Thoracic aorta (tissue), 2 donors: ENCODE data around the gene ARHGEF11. TPM values are rescaled to one million over a fixed set of nuclear protein-coding genes. Genes with fewer than 3 reads are reported as not detected.
A peak's percentile ranks its signal among the peaks of the same experiment; 100 is the strongest.

Experiments
- ATAC-seq: fragments of 150-250 bp; one replicate; pipeline ENCODE4 v1.8.0; 2017; ENCODE audit warnings: low read depth; ENCODE audit not compliant: insufficient number of reproducible peaks, low FRiP score
- DNase-seq: peaks from one replicate; pipeline ENCODE4 v3.0.0-alpha.2; 2020; ENCODE audit warnings: low spot score
- H3K27ac ChIP-seq, 2 donors: fragments of 200-600 bp; sonication (generic); 1 replicate in 1 of 2; 2 replicates in 1 of 2; pipeline ENCODE4 v1.5.1; 2016; ENCODE audit warnings: mild to moderate bottlenecking in 2 of 2, moderate library complexity in 2 of 2
- H3K27me3 ChIP-seq: fragments of 200-600 bp; sonication (generic); replicated peaks from 2 replicates; pipeline ENCODE4 v1.6.0; 2016; ENCODE audit warnings: mild to moderate bottlenecking; ENCODE audit not compliant: insufficient read depth
- H3K36me3 ChIP-seq: fragments of 200-600 bp; sonication (generic); one replicate; pipeline ENCODE4 v1.5.1; 2016
- H3K4me1 ChIP-seq, 2 donors: fragments of 200-600 bp; sonication (generic); 1 replicate in 1 of 2; 2 replicates in 1 of 2; pipeline versions ENCODE4 v1.5.1 to v1.6.0; 2016; ENCODE audit warnings: low read depth in 2 of 2, mild to moderate bottlenecking in 1 of 2; ENCODE audit not compliant: control insufficient read depth in 1 of 2
- H3K4me3 ChIP-seq: fragments of 200-600 bp; sonication (generic); 2 replicates; pipeline ENCODE4 v1.5.1; 2016; ENCODE audit warnings: mild to moderate bottlenecking
- H3K9me3 ChIP-seq: fragments of 200-600 bp; sonication (generic); 2 replicates; pipeline ENCODE4 v1.5.1; 2016
- total RNA-seq, 2 donors: library from RNA; depleted of rRNA; stranded (reverse); fragments of >200 nt; gene quantifications; one replicate each; pipeline versions ENCODE4 v1.1.0 to v1.2.3, GENCODE V29; 2016
- TF ChIP-seq, protein P1 (sequence below): fragments of 200-600 bp; sonication (generic); IDR thresholded peaks from one replicate; pipeline ENCODE4 v1.5.1; 2019; ENCODE audit warnings: antibody characterized with exemption

ARHGEF11 gene
- total RNA-seq, 2 donors from 2014 or later: 40.3 to 40.6 TPM

DNA sequence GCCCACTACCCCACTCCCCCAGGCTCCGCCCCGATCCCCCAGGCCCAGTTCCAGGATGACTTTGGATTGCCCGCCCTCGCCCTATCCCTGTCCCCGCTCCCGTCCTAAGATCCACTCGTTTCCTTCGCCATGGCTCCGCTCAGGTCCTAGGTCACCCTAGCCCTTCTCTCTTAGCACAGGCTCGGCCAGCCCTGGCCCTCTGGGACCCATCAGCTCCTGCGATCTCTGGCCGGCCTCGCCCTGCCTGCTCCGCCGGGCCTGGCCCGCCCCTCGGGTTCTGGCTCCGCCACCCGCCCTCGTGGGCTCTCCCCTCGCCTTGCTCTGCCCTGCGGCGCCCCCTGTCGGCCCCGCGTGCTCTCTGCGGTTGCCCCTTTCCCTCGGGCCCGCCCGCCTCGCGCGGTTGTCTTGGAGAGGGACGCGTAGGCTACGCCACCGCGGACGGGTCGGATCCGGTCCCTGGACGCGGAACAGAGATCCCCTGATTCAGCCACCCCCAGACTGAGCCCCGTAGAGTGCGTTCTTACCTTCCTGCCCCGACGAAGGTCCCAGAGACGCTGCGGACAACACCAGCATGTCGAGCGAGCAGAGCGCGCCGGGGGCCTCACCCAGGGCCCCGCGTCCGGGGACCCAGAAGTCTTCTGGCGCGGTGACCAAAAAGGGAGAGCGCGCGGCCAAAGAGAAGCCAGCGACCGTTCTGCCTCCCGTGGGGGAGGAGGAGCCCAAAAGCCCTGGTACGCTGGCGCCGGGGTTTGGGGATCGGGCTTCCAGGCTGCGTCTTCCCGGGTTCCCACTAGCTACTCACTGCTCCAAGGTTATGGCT, 125.1 kb downstream of the ARHGEF11 start, which contains the start of gene LRRC71:
LRRC71 (plus strand) TSS at position 400 of the 820 bp plus-strand sequence; CDS start at position 572, 172 bp downstream.
- ATAC-seq (no peak), DNase-seq (no peak)
- no peaks in the 10 kb centered on the region for H3K9me3 ChIP-seq
- peaks cover 4% of the 10 kb centered on the region for H3K27me3 ChIP-seq
- H3K27ac ChIP-seq: no peak within 1 kb of the TSS
- TF ChIP-seq, protein P1, sequence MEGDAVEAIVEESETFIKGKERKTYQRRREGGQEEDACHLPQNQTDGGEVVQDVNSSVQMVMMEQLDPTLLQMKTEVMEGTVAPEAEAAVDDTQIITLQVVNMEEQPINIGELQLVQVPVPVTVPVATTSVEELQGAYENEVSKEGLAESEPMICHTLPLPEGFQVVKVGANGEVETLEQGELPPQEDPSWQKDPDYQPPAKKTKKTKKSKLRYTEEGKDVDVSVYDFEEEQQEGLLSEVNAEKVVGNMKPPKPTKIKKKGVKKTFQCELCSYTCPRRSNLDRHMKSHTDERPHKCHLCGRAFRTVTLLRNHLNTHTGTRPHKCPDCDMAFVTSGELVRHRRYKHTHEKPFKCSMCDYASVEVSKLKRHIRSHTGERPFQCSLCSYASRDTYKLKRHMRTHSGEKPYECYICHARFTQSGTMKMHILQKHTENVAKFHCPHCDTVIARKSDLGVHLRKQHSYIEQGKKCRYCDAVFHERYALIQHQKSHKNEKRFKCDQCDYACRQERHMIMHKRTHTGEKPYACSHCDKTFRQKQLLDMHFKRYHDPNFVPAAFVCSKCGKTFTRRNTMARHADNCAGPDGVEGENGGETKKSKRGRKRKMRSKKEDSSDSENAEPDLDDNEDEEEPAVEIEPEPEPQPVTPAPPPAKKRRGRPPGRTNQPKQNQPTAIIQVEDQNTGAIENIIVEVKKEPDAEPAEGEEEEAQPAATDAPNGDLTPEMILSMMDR: peak; percentile 69
- H3K36me3 ChIP-seq: no peaks in the 10 kb centered on the region
- peaks cover 7 to 24% of the 10 kb centered on the region in 2 donors for H3K4me1 ChIP-seq
- H3K4me3 ChIP-seq: peak within 1 kb of the TSS; percentile 51

DNA sequence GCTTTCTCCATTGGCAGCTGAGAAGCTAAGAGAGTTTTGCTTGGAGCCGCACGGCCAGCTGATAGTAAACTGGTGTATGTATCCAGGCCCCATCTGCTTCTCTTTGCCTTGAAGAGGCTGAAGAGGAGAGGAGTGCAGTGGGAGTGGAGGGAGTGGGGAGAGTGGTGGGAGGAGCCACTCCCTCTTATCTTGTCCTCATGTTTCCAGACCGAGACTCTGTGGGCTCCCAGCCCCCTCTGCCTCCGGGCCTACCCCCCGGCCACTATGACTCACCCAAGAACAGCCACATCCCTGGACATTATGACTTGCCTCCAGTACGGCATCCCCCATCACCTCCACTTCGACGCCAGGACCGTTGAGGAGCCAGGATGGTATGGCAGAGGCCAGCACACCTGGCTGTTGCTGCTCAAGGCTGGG, 131.1 kb downstream of the ARHGEF11 start:
- DNase-seq (no peak), ATAC-seq (no peak)
- Histone ChIP-seq H3K9me3 (no peaks in the 10 kb centered on the region), H3K4me3 (no peak overlapping the region), H3K4me1 (no peaks in the 10 kb centered on the region), H3K27ac (no peak overlapping the region), H3K27me3 (no peaks in the 10 kb centered on the region), H3K36me3 (peaks cover 4% of the 10 kb centered on the region)
- TF ChIP-seq, protein P1: no peak

DNA sequence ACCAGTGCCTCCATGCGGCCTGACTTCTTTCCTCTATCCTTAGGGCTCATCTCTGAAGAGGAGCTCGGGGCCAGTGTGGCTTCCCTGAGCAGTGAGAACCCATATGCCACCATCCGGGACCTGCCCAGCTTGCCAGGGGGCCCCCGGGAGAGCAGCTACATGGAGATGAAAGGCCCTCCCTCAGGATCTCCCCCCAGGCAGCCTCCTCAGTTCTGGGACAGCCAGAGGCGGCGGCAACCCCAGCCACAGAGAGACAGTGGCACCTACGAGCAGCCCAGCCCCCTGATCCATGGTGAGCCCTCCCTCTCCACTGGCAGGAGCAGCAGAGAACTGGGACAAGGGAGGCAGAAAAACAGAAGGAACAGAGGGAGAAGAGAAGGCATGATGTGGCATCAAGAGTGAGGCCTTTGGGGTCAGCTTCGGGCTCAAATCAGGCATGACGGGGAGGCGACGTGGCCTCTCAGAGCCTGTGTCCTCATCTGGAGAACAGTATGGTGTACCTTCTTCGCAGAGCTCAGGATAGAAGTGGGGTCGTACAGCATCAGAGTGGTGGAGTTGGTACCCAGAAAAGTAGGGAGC, 131.6 kb downstream of the ARHGEF11 start:
- H3K27ac ChIP-seq: no peak overlapping the region
- TF ChIP-seq, protein P1: no peak
- H3K9me3 ChIP-seq: no peaks in the 10 kb centered on the region
- DNase-seq (no peak), ATAC-seq (no peak)
- H3K4me1 ChIP-seq: no peaks in the 10 kb centered on the region
- H3K27me3 ChIP-seq: no peaks in the 10 kb centered on the region
- no peak overlapping the region for H3K4me3 ChIP-seq
- peaks cover 4% of the 10 kb centered on the region for H3K36me3 ChIP-seq

DNA sequence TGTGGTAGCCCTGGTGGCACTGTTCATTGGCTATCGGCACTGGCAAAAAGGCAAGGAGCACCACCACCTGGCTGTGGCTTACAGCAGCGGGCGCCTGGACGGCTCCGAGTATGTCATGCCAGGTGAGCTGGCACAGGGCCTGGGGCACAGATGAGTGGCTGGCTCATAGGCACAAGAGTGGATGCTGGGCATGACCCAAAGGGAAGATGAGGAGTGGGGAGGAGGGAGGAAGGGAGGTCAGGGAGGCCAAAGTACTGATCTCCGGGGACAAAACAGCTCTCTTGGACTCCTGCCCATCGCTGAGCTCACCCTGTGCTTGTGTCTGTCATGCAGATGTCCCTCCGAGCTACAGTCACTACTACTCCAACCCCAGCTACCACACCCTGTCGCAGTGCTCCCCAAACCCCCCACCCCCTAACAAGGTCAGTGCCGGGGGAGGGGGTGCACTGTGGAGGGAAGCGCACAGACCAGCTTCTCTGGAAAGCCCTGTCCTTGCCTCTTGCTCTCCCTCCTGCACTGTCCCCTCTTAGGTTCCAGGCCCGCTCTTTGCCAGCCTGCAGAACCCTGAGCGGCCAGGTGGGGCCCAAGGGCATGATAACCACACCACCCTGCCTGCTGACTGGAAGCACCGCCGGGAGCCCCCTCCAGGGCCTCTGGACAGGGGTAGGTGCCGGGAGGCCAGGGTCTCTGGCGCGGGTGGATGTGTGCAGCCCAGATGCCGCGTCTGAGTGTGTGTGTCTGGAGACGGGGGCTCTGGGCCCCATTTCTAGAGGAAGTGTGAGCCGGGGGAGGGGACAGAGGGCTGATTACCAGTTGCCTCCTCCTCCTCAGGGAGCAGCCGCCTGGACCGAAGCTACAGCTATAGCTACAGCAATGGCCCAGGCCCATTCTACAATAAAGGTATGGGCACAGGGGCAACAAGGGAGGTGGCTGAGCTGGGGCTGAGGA, 132.4 kb downstream of the ARHGEF11 start:
- H3K27me3 ChIP-seq: no peaks in the 10 kb centered on the region
- TF ChIP-seq, protein P1: no peak
- H3K36me3 ChIP-seq: peaks cover 4% of the 10 kb centered on the region
- no peaks in the 10 kb centered on the region for H3K4me1 ChIP-seq
- DNase-seq: no peak
- H3K9me3 ChIP-seq: no peaks in the 10 kb centered on the region
- ATAC-seq: no peak
- no peak overlapping the region for H3K27ac ChIP-seq
- no peak overlapping the region for H3K4me3 ChIP-seq

DNA sequence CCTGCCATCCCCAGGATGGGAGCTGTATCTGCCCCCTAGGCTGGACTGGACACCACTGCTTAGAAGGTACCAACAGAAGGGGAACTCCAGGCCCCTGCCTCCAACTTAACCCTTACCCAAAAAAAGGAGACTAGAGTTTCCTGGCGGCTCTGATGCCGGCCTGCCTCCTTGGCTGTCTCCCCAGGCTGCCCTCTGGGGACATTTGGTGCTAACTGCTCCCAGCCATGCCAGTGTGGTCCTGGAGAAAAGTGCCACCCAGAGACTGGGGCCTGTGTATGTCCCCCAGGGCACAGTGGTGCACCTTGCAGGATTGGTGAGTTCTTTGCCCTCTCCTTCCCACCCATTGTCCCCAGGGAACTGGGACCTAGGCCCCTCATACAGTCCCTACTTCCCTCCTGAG, 133.2 kb downstream of the ARHGEF11 start:
- TF ChIP-seq, protein P1: no peak
- H3K4me3 ChIP-seq: no peak overlapping the region
- H3K9me3 ChIP-seq: no peaks in the 10 kb centered on the region
- no peak overlapping the region for H3K27ac ChIP-seq
- H3K36me3 ChIP-seq: peaks cover 4% of the 10 kb centered on the region
- no peak for ATAC-seq
- no peak for DNase-seq
- H3K27me3 ChIP-seq: no peaks in the 10 kb centered on the region
- H3K4me1 ChIP-seq: no peaks in the 10 kb centered on the region
